Measurements from ENCODE around the gene SLC22A13. TPM values are rescaled to one million over a fixed set of nuclear protein-coding genes. Genes with fewer than 3 reads are reported as not detected.

Gene SLC22A13
- polyA plus RNA-seq, 1 donor (not counting 4 experiments of a cell fraction or from before 2014, with no cell fraction given): 0.25 TPM

DNA sequence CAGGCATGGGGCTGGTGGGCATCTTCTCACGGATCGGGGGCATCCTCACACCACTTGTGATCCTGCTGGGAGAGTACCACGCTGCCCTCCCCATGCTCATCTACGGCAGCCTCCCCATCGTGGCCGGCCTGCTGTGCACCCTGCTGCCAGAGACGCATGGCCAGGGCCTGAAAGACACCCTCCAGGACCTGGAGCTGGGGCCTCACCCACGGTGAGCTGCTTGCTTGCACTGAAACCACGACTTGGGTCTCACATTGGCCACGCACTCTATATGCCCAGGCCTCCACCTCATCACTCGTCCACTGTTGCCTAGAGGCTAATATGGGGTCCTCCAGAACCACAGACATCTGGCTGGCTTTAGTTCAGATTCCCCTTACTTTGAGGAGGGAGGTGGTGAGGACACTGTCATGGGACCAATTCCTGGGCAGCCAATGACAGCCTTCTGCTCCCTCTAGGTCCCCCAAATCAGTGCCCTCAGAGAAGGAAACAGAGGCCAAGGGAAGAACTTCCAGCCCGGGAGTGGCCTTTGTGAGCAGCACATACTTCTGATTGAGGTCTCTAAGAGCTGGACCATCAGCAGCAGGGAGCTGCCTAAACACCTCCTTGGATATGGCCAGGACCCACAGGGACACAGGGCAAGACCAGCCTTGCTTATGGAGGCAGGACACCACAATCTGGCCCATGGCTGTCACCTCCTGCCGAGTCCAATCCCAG is 11.5 kb downstream of the SLC22A13 start:
- H3K9me3 ChIP-seq (ENCODE audit: control insufficient read depth, low read depth, low read length): no peaks in the 10 kb centered on the region
- H3K4me1 ChIP-seq (ENCODE audit: control insufficient read depth, extremely low read depth, insufficient read depth, low read length): no peaks in the 10 kb centered on the region
- peaks cover 0 to 22% of the 10 kb centered on the region in 2 experiments for H3K36me3 ChIP-seq (ENCODE audit: control insufficient read depth in 2 of 2, extremely low read depth in 1 of 2, insufficient read depth in 2 of 2, low read length in 2 of 2)
- H3K9me1 ChIP-seq (ENCODE audit: control insufficient read depth, extremely low read depth, insufficient read depth, low read length): no peaks in the 10 kb centered on the region
- no peaks in the 10 kb centered on the region for H3K27me3 ChIP-seq (ENCODE audit: control insufficient read depth, extremely low read depth, insufficient read depth, low read length)
- H3K9ac ChIP-seq (ENCODE audit: control insufficient read depth, extremely low read depth, insufficient read depth, low read length): no peak overlapping the region
- no peak overlapping the region for H3K4me2 ChIP-seq (ENCODE audit: control insufficient read depth, extremely low read depth, insufficient read depth, low read depth, low read length)
- FAIRE-seq (no peak), DNase-seq (ENCODE audit: low read depth, low spot score) (no peak)
- H3K27ac ChIP-seq (ENCODE audit: control insufficient read depth, insufficient read depth, low read length): no peak overlapping the region
- no peaks in the 10 kb centered on the region for H4K20me1 ChIP-seq (ENCODE audit: control insufficient read depth, extremely low read depth, insufficient read depth, low read length)
- dilution Hi-C loops (cut with MboI; ENCODE audit: extremely low pct_ligation_motif_present, low sequenced_read_pairs): no loop called here
- no peak overlapping the region for H2AFZ ChIP-seq (ENCODE audit: control insufficient read depth, low read length)
- H3K79me2 ChIP-seq (ENCODE audit: control insufficient read depth, insufficient read depth, low read length): no peaks in the 10 kb centered on the region
- no peak overlapping the region for H3K4me3 ChIP-seq (ENCODE audit: control insufficient read depth in 2 of 3, extremely low read depth in 1 of 3, insufficient read depth in 2 of 3, low read depth in 1 of 3, low read length in 3 of 3)
- no peak for TF ChIP-seq EZH2 (IDR thresholded peaks at IDR 0.05; ENCODE audit: low read length)
- TF ChIP-seq, protein P1, sequence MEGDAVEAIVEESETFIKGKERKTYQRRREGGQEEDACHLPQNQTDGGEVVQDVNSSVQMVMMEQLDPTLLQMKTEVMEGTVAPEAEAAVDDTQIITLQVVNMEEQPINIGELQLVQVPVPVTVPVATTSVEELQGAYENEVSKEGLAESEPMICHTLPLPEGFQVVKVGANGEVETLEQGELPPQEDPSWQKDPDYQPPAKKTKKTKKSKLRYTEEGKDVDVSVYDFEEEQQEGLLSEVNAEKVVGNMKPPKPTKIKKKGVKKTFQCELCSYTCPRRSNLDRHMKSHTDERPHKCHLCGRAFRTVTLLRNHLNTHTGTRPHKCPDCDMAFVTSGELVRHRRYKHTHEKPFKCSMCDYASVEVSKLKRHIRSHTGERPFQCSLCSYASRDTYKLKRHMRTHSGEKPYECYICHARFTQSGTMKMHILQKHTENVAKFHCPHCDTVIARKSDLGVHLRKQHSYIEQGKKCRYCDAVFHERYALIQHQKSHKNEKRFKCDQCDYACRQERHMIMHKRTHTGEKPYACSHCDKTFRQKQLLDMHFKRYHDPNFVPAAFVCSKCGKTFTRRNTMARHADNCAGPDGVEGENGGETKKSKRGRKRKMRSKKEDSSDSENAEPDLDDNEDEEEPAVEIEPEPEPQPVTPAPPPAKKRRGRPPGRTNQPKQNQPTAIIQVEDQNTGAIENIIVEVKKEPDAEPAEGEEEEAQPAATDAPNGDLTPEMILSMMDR (optimal IDR thresholded peaks at IDR 0.05 in 1 of 3, IDR thresholded peaks at IDR 0.05 in 1 of 3, conservative IDR thresholded peaks at IDR 0.05 in 1 of 3; ENCODE audit: extremely low read depth in 1 of 3, insufficient read depth in 2 of 3, low read length in 3 of 3): no peak

DNA sequence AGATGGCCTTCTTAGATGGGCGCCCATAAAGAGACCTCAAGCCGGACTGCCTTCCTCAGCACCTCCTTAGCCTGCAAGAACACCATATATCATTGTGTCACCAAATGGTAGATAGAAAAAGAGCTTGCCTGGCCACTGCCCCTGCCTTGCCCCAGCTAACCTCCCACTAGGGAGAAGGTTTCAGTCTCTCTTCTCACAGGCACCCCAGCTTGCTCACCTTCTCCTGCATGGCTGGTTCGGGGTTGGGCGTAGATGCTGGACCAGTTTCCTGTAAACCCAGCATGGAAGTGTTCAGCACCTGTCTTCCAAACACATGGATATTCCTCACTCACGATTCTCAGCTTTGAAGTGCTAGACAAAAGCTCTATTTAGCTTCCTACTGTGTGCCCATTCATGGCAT is 13.2 kb downstream of the SLC22A13 start:
- no peaks in the 10 kb centered on the region for H3K9me3 ChIP-seq (ENCODE audit: control insufficient read depth, low read depth, low read length)
- no peak overlapping the region for H3K9ac ChIP-seq (ENCODE audit: control insufficient read depth, extremely low read depth, insufficient read depth, low read length)
- no peak overlapping the region for H2AFZ ChIP-seq (ENCODE audit: control insufficient read depth, low read length)
- FAIRE-seq (no peak), DNase-seq (ENCODE audit: low read depth, low spot score) (no peak)
- H4K20me1 ChIP-seq (ENCODE audit: control insufficient read depth, extremely low read depth, insufficient read depth, low read length): no peaks in the 10 kb centered on the region
- no peaks in the 10 kb centered on the region for H3K4me1 ChIP-seq (ENCODE audit: control insufficient read depth, extremely low read depth, insufficient read depth, low read length)
- H3K4me2 ChIP-seq (ENCODE audit: control insufficient read depth, extremely low read depth, insufficient read depth, low read depth, low read length): no peak overlapping the region
- dilution Hi-C loops (cut with MboI; ENCODE audit: extremely low pct_ligation_motif_present, low sequenced_read_pairs): no loop called here
- H3K27ac ChIP-seq (ENCODE audit: control insufficient read depth, insufficient read depth, low read length): no peak overlapping the region
- H3K4me3 ChIP-seq (ENCODE audit: control insufficient read depth in 2 of 3, extremely low read depth in 1 of 3, insufficient read depth in 2 of 3, low read depth in 1 of 3, low read length in 3 of 3): no peak overlapping the region
- H3K79me2 ChIP-seq (ENCODE audit: control insufficient read depth, insufficient read depth, low read length): no peaks in the 10 kb centered on the region
- no peaks in the 10 kb centered on the region for H3K9me1 ChIP-seq (ENCODE audit: control insufficient read depth, extremely low read depth, insufficient read depth, low read length)
- H3K36me3 ChIP-seq (ENCODE audit: control insufficient read depth in 2 of 2, extremely low read depth in 1 of 2, insufficient read depth in 2 of 2, low read length in 2 of 2): peaks cover 0 to 22% of the 10 kb centered on the region in 2 experiments
- no peak for TF ChIP-seq EZH2 (IDR thresholded peaks at IDR 0.05; ENCODE audit: low read length)
- TF ChIP-seq, protein P1 (optimal IDR thresholded peaks at IDR 0.05 in 1 of 3, IDR thresholded peaks at IDR 0.05 in 1 of 3, conservative IDR thresholded peaks at IDR 0.05 in 1 of 3; ENCODE audit: extremely low read depth in 1 of 3, insufficient read depth in 2 of 3, low read length in 3 of 3): no peak
- no peaks in the 10 kb centered on the region for H3K27me3 ChIP-seq (ENCODE audit: control insufficient read depth, extremely low read depth, insufficient read depth, low read length)

All from keratinocyte (primary cell).